Neural progenitor cell (in vitro differentiated cells): Measurements from ENCODE around the gene CRIP3. TPM values are rescaled to one million over a fixed set of nuclear protein-coding genes. Genes with fewer than 3 reads are reported as not detected.

Source experiments
- DNase-seq: peaks from one replicate; pipeline ENCODE4 v3.0.0-alpha.2; 2016; ENCODE audit warnings: low spot score
- H2AFZ ChIP-seq: fragments of 200-600 bp; sonication (generic); replicated peaks from 2 replicates; pipeline ENCODE4 v1.6.1; 2016; ENCODE audit warnings: antibody characterized with exemption
- H3F3A ChIP-seq: fragments of 200-600 bp; sonication (generic); 2 replicates; pipeline ENCODE4 v1.6.1; 2016; ENCODE audit warnings: antibody characterized with exemption, low read depth
- H3K27ac ChIP-seq: fragments of 200-600 bp; sonication (generic); 2 replicates; pipeline ENCODE4 v1.5.1; 2016; ENCODE audit warnings: mild to moderate bottlenecking
- H3K27me3 ChIP-seq: fragments of 200-600 bp; sonication (generic); 2 replicates; pipeline ENCODE4 v1.6.1; 2016; ENCODE audit warnings: mild to moderate bottlenecking, moderate library complexity
- H3K36me3 ChIP-seq: fragments of 200-600 bp; sonication (generic); 2 replicates; pipeline ENCODE4 v1.5.1; 2016
- H3K4me1 ChIP-seq: fragments of 200-600 bp; sonication (generic); 2 replicates; pipeline ENCODE4 v1.6.1; 2016; ENCODE audit warnings: mixed run types
- H3K4me2 ChIP-seq: fragments of 200-600 bp; sonication (generic); 2 replicates; pipeline ENCODE4 v1.6.1; 2016
- H3K4me3 ChIP-seq: fragments of 200-600 bp; sonication (generic); 2 replicates; pipeline ENCODE4 v1.5.1; 2016
- H3K79me2 ChIP-seq: fragments of 200-600 bp; sonication (generic); 2 replicates; pipeline ENCODE4 v1.6.1; 2016; ENCODE audit warnings: low read depth
- H3K9ac ChIP-seq: fragments of 200-600 bp; sonication (generic); 2 replicates; pipeline ENCODE4 v1.6.1; 2016
- H3K9me3 ChIP-seq: fragments of 200-600 bp; sonication (generic); 2 replicates; pipeline ENCODE4 v1.5.1; 2016; ENCODE audit warnings: low read depth
- H4K20me1 ChIP-seq: fragments of 200-600 bp; sonication (generic); 2 replicates; pipeline ENCODE4 v1.6.1; 2016; ENCODE audit warnings: low read depth
- H3K27ac Mint-ChIP-seq: 3 replicates; pipeline ENCODE4 v1.8.0; 2021; ENCODE audit warnings: mixed read lengths
- H3K27me3 Mint-ChIP-seq: 2 replicates; pipeline ENCODE4 v1.8.0; 2022; ENCODE audit warnings: low read depth, mild to moderate bottlenecking, inconsistent platforms, moderate library complexity, mixed read lengths; ENCODE audit not compliant: insufficient read depth
- H3K36me3 Mint-ChIP-seq: 3 replicates; pipeline ENCODE4 v1.8.0; 2021; ENCODE audit warnings: mixed read lengths
- H3K4me1 Mint-ChIP-seq: 3 replicates; pipeline ENCODE4 v1.8.0; 2021; ENCODE audit warnings: mixed read lengths
- H3K4me3 Mint-ChIP-seq: 3 replicates; pipeline ENCODE4 v1.8.0; 2021; ENCODE audit warnings: mild to moderate bottlenecking, moderate library complexity, mixed read lengths
- H3K9me3 Mint-ChIP-seq: 3 replicates; pipeline ENCODE4 v1.8.0; 2020; ENCODE audit warnings: mixed read lengths
- EZH2 ChIP-seq: fragments of 200-600 bp; sonication (generic); IDR thresholded peaks from 2 replicates; pipeline ENCODE4 v1.6.1; 2017; ENCODE audit warnings: antibody characterized with exemption, mild to moderate bottlenecking, moderate library complexity
- EZH2phosphoT487 ChIP-seq: fragments of 200-600 bp; sonication (generic); IDR thresholded peaks from 2 replicates; pipeline ENCODE4 v1.6.1; 2017; ENCODE audit warnings: antibody characterized with exemption
- total RNA-seq: library from RNA; depleted of rRNA; stranded (reverse); fragments of >200 nt; gene quantifications from 2 replicates; pipeline ENCODE4 v1.2.3, GENCODE V29; 2015; ENCODE audit warnings: low replicate concordance
- TF ChIP-seq, protein P1 (sequence below): fragments of 200-600 bp; sonication (generic); IDR thresholded peaks from 2 replicates; pipeline ENCODE4 v1.5.1; 2017; ENCODE audit warnings: antibody characterized with exemption, mild to moderate bottlenecking

CRIP3 gene
- total RNA-seq, 1 donor from 2014 or later, result 21.3 TPM

DNA sequence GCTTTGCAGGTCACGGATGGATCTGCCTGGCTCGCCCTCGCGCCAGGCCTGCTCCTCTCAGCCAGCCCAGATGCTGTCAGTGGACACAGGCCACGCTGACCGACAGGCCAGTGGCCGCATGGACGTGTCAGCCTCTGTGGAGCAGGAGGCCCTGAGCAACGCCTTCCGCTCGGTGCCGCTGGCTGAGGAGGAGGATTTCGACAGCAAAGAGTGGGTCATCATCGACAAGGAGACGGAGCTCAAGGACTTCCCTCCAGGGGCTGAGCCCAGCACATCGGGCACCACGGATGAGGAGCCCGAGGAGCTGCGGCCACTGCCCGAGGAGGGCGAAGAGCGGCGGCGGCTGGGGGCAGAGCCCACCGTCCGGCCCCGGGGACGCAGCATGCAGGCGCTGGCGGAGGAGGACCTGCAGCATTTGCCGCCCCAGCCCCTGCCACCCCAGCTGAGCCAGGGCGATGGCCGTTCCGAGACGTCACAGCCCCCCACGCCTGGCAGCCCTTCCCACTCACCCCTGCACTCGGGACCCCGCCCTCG is 45.8 kb downstream of the CRIP3 start:
- Histone ChIP-seq H3K27me3 (peaks cover 2% of the 10 kb centered on the region), H2AFZ (no peak overlapping the region), H3K27ac (no peak overlapping the region), H3K9ac (no peak overlapping the region), H3K79me2 (no peaks in the 10 kb centered on the region), H3F3A (peaks cover 6% of the 10 kb centered on the region), H3K36me3 (no peaks in the 10 kb centered on the region), H3K4me2 (no peak overlapping the region), H3K9me3 (no peaks in the 10 kb centered on the region), H3K4me3 (no peak overlapping the region), H3K4me1 (peaks cover 6% of the 10 kb centered on the region), H4K20me1 (no peaks in the 10 kb centered on the region)
- no peaks in the 10 kb centered on the region for H3K9me3 Mint-ChIP-seq
- peaks cover 16% of the 10 kb centered on the region for H3K4me1 Mint-ChIP-seq
- DNase-seq, result no peak
- no peak overlapping the region for H3K4me3 Mint-ChIP-seq
- peaks cover 14% of the 10 kb centered on the region for H3K27me3 Mint-ChIP-seq
- no peak overlapping the region for H3K27ac Mint-ChIP-seq
- no peaks in the 10 kb centered on the region for H3K36me3 Mint-ChIP-seq
- TF ChIP-seq EZH2phosphoT487, result no peak
- TF ChIP-seq, protein P1, sequence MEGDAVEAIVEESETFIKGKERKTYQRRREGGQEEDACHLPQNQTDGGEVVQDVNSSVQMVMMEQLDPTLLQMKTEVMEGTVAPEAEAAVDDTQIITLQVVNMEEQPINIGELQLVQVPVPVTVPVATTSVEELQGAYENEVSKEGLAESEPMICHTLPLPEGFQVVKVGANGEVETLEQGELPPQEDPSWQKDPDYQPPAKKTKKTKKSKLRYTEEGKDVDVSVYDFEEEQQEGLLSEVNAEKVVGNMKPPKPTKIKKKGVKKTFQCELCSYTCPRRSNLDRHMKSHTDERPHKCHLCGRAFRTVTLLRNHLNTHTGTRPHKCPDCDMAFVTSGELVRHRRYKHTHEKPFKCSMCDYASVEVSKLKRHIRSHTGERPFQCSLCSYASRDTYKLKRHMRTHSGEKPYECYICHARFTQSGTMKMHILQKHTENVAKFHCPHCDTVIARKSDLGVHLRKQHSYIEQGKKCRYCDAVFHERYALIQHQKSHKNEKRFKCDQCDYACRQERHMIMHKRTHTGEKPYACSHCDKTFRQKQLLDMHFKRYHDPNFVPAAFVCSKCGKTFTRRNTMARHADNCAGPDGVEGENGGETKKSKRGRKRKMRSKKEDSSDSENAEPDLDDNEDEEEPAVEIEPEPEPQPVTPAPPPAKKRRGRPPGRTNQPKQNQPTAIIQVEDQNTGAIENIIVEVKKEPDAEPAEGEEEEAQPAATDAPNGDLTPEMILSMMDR, result no peak

DNA sequence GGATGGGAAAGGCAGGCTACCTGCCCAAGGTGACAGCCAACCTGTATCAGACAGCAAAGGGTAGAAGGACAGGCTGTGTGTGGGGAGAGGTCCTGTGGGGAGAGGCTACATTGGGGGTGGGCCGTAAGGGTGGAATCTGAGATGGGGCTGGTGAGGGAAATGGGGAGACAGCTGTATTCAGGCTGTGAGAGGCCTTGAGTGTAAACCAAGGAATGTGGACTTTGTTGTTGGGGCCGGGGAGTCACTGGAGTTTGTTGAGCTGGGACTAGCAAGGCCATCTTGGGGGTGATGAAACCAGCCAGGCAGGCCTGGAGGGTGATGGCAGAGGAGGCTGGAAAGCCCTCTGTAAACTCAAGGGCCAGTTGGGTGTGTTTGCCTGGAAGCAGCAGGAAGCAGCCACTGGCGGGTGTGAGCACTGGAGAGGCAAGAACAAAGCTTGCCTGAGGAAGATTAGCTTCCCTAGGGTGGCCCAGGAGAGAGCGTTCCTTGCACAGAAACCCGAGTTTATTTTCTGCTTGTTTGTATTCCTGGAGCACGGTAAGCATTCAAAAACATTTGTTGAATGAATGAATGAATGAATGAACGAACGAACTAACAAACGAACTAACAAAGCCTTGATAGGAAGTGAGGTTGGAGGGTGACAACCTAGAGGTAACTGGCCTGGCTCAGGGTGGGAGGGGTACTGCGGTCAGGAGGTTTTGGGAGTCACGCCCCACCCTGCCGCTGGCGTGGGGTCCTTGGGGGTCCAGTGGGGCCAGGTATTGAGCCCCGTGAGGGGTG is 46.4 kb downstream of the CRIP3 start:
- Histone ChIP-seq H3K36me3 (no peaks in the 10 kb centered on the region), H3K9ac (no peak overlapping the region), H3K4me3 (no peak overlapping the region), H3K79me2 (no peaks in the 10 kb centered on the region), H4K20me1 (no peaks in the 10 kb centered on the region), H3K9me3 (no peaks in the 10 kb centered on the region), H3F3A (peaks cover 5% of the 10 kb centered on the region), H2AFZ (no peak overlapping the region), H3K27ac (no peak overlapping the region), H3K4me2 (no peak overlapping the region), H3K4me1 (no peaks in the 10 kb centered on the region), H3K27me3 (no peaks in the 10 kb centered on the region)
- DNase-seq, result no peak
- Mint-ChIP-seq H3K4me1 (peaks cover 10% of the 10 kb centered on the region), H3K27me3 (peaks cover 9% of the 10 kb centered on the region), H3K4me3 (no peak overlapping the region), H3K27ac (peak overlapping the region; percentile 57), H3K36me3 (no peaks in the 10 kb centered on the region), H3K9me3 (no peaks in the 10 kb centered on the region)
- TF ChIP-seq EZH2, result no peak
- TF ChIP-seq EZH2phosphoT487, result no peak
- TF ChIP-seq, protein P1, result no peak

DNA sequence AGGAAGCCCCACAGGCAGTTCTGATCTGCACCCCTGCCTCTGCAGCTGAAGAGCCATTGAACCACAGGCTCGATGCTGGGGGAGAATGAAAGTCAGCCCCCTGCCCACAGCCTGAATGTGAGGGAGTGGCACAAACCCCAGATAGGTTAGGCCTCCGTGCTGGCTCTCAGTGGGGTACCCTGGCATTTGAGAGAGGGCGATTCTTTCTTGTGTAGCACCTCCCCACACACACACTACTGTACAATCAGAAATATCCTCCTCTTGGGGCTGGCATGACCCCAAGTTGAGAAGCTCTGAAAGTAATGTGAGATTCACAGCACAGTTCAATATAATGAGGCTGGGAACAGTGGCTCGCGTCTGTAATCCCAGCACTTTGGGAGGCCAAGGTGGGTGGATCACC is 47.4 kb downstream of the CRIP3 start:
- no peaks in the 10 kb centered on the region for H3K79me2 ChIP-seq
- H3K9me3 Mint-ChIP-seq, result no peaks in the 10 kb centered on the region
- no peak overlapping the region for H3K27ac ChIP-seq
- no peak overlapping the region for H3K4me2 ChIP-seq
- H3K9ac ChIP-seq, result no peak overlapping the region
- H3K4me1 Mint-ChIP-seq, result peaks cover 4% of the 10 kb centered on the region
- no peaks in the 10 kb centered on the region for H3K4me1 ChIP-seq
- no peak overlapping the region for H3K4me3 ChIP-seq
- peaks cover 5% of the 10 kb centered on the region for H3F3A ChIP-seq
- no peak overlapping the region for H3K4me3 Mint-ChIP-seq
- TF ChIP-seq EZH2 (no peak), EZH2phosphoT487 (no peak)
- TF ChIP-seq, protein P1, result no peak
- no peaks in the 10 kb centered on the region for H3K9me3 ChIP-seq
- no peak overlapping the region for H3K27ac Mint-ChIP-seq
- no peaks in the 10 kb centered on the region for H4K20me1 ChIP-seq
- no peak overlapping the region for H2AFZ ChIP-seq
- H3K36me3 ChIP-seq, result no peaks in the 10 kb centered on the region
- no peaks in the 10 kb centered on the region for H3K27me3 ChIP-seq
- H3K36me3 Mint-ChIP-seq, result no peaks in the 10 kb centered on the region
- DNase-seq, result no peak
- peaks cover 5% of the 10 kb centered on the region for H3K27me3 Mint-ChIP-seq
